ENCODE data around the gene LIPM.
"Not testable (repeated sequence)": the region's sequence is repeated elsewhere in the genome, so short reads cannot be mapped to it uniquely, and the experiment has no call there.

The LIPM gene

GRCh38 chr10:88837632-88838031, 35.1 kb downstream of the LIPM start:
- not testable (repeated sequence) for DNase-seq (ENCODE audit: low read depth in 2 of 3, low spot score in 2 of 3)

DNA sequence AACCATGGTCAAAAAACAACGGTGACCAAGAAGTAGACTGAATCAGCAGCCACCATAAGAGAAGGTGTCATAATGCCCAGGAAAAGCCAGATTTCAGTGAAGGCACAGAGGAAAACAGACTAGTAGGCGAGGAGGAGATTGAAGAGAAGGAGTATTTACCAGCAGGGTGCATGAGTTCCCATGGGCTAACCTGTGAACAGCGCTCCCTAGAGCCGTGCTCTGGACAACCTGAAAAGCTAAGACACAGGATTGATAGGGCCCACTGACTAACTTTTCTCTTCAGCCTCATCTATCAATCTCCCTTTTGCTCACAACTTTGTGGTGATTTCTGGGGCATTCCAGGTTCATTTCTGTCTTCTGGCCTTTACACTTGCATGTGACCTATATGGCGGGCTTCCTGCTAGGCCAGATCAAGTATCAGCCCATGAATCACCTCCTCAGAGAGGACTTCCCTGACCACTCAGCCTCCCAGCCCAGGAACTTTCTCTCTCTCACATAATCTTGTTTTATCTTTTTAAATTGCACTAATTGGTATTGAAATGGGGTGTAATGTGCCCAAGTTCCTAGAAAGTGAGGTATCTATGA, 36.3 kb downstream of the LIPM start:
- no peak for DNase-seq (ENCODE audit: low read depth in 2 of 3, low spot score in 2 of 3)

DNA sequence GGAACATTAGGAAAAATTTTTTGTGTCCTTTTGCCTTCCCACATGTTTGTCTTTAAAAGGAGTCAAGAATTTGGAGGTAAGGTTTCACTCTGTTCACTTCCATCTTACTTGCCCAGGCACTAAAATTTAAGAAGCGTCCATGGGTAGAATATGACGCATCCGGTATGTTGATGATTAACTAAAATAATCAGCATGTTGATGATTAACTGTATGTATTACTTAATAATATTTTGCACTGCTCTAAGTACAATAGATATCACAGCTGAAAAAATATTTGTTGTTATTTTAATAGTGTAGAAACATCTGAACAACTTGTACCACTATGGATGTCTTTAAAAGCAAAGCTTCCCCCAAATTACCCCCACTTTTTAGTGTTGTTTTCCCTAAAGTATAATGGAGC, 37.6 kb downstream of the LIPM start:
- DNase-seq (ENCODE audit: low read depth in 2 of 3, low spot score in 2 of 3), result no peak

DNA sequence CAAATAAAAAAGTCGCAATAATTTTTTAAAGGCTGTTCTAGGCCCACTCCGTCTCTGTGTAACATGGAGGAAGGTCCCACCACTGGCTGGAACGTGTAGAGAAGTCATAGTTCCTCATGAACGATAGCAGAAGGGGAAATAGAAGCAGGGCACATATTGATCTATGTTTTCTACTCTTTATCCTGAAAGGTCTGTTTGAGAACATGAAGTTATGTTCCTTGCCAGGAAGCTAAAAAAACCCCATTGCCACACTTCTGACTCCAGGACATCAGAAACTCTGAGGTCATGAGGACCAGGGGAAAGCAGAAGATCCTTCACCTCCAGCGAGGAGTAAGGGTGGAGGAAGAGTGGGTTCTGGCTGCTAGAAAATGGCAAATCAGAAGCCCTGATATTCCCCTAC, 38.4 kb downstream of the LIPM start:
- DNase-seq (ENCODE audit: low read depth in 2 of 3, low spot score in 2 of 3), result no peak

DNA sequence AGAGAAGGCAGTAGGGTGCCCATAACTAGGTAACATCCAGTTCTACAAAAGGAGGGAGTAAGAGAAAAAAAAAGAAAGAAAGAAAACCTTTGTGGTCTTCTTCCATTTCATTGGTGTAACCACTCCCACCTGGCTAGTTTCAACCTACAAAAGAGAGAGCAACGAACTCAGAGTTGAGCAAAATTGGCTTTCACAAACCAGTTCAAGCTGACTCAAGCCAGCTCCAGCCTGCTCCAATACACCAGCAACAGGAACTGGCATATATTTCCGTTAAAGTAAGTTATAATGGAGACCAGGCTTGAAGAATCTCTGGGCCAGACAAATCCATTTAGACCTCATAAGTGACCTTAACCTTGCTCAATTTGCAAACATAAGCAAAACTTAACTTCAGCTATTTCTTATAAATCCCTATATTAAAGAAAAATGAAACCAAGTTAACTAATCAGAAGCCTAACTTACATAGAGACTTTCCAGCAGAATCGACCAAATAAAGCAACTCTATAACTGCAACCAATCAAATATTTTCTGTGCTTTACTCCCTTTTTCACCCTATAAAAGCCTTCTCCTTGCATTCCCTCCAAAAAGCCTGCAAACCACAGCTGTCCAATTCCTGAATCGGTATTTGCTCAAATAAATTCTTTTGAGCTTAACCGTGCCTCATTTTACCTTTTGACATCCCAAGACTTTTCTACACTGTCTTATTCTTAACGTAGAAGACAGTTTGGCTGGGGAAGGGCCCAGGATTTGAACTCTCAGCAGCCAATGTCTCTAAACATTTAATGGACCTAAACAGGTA, 39.0 kb downstream of the LIPM start:
- no peak for DNase-seq (ENCODE audit: low read depth in 2 of 3, low spot score in 2 of 3)

DNA sequence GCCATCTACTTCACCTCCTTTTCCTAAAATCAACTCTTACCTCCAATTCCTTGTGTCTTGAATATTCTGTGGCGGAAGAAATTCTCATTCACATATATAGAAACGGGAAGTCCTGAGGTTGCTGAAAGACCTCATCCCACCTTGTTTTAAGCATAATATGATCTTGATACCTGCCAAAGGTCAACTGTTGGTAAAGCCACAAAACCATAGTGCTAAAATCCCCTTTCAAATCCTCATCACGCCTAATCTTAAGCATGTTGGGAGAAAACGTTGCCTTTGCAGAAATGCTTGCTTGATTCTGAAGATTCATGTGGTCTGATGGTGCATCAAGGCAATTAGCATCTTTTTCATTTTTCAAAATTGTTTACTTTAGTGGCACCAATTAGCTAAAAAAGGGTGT, 40.6 kb downstream of the LIPM start:
- no peak for DNase-seq (ENCODE audit: low read depth in 2 of 3, low spot score in 2 of 3)

DNA sequence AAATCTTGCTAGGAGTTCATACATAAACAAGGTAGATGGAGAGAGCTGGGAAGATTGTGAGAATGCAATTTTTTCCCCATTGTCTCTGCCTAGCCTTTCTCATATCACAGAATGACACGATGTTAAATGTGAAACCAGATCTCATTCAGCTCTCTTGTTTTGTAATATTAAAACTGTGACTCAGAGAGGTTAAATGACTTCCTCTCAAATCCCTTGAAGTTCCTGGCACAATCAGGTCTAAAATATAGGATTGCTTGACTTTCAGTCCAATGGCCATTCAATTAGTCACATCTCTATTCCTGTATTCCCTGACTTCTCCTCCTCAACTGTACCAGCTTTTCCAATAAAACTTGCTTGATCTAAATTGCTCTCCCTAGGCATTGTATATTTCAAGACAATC, 46.0 kb downstream of the LIPM start:
- no peak for DNase-seq (ENCODE audit: low read depth in 2 of 3, low spot score in 2 of 3)

DNA sequence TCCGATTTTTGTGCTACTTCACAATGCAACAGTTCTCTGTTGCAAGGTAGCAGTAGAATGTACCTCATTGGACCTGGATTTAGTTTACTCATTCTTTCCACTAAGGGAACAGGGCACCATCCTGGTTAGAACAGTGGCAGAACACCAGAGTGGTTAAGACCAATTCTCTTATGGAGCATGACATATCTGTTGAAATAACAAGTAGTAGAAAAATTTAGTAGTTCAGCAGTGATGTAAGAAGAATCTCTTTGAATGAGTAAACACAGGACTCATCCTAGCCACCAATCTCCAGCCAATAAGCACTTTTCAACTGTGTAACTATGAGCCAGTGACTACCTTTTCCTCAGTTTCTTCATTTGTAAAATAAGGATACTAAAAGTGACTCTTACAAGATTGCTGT, 46.7 kb downstream of the LIPM start:
- DNase-seq (ENCODE audit: low read depth in 2 of 3, low spot score in 2 of 3), result no peak

GRCh38 chr10:88850712-88851111, 48.2 kb downstream of the LIPM start:
- no peak for DNase-seq (ENCODE audit: low read depth in 2 of 3, low spot score in 2 of 3)

DNA sequence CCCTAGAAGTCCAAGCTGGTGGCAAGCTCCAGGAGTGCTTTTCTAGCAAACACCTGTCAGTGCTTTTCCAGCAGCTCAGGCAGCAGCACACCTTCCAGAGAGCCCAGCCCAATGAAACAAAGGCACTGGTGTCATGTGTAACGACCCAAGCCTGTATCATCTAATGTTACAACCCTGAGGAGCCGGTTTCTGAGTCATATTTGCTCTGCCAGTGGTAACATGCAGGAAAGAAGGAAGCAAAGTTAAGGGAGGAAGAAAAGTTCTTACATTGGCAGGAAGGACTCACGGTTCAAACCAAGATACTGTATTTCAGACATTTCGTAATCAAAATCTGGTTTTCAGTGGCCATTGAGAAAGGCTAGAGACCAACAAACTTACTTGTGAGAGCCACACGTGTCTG, 49.2 kb downstream of the LIPM start, which contains the start of gene ANKRD22:
Gene ANKRD22, minus strand, starts transcription at position 139 of the 400 bp plus-strand sequence. CDS start 237 bp downstream, outside the sequence.
- DNase-seq (ENCODE audit: low read depth in 2 of 3, low spot score in 2 of 3), result no peak

GRCh38 chr10:88852327-88852726, 49.8 kb downstream of the LIPM start:
- no peak for DNase-seq (ENCODE audit: low read depth in 2 of 3, low spot score in 2 of 3)

DNA sequence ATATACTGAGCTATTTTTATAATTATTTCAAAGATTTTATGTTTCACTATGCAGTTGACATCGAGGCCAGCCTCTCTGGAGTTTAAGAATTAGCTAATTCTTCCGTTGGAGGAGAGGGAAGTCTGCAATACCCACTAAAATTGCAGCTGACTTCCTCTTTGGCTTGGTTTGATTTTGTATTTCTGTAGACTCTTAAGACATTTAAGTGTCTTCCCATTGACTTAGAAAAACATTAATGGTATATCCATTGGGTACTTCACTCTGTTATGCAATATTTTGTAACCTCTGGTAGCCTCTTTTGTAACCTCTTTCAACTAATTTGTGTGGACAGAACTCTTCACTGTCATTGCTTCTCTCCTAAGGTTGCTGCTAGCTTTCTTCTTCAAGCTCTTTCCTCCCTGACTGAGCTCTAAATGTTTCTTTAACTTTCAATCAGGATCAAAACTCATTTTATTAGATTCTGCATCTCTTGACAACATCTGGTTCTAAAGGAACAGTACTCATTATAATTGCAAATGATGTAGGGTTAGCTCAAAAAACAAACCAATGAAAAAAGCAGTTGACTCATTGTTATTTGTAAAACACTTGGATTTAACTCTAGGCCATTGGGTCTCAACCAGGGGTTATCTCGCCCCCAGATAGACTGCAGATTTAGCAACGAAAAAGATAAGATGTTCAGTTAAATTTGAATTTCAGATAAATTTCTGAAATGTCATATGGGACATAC, 50.8 kb downstream of the LIPM start:
- DNase-seq (ENCODE audit: low read depth in 2 of 3, low spot score in 2 of 3), result no peak

DNA sequence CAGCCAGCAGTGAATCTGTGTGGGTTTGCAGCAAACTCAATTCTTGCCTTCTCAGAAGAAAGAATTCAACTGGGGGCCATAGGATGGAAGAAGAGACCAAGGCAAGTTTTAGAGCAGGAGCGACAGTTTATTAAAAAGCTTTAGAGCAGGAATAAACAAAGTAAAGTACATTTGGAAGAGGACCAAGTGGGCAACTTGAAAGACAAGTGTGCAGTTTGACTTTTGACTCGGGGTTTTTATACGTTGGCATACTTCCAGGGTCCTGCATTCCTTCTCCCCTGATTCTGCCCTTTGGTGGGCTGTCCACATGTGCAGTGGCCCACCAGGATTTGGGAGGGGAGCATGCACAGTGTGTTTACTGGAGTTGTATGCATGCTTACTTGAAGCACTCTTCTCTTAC, 52.2 kb downstream of the LIPM start:
- no peak for DNase-seq (ENCODE audit: low read depth in 2 of 3, low spot score in 2 of 3)

DNA sequence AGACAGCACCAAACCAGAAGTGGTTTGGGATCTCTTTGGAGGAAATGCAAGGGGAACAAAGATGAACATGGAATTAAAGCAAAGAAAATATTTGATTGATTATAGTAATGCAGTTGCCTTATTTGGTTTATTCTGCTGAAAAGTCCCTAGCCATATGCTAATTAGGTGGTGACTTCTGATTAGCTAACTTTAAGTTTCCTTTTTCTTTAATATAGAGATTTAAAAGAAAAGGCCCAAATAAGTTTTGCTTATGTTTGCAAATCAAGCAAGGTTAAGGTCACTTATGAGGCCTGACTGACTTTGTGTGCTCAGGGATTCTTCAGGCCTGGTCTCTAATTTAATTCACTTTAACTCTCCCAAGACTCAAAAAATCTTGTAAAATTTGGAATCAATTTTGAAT, 55.3 kb downstream of the LIPM start:
- DNase-seq (ENCODE audit: low read depth in 2 of 3, low spot score in 2 of 3), result no peak

DNA sequence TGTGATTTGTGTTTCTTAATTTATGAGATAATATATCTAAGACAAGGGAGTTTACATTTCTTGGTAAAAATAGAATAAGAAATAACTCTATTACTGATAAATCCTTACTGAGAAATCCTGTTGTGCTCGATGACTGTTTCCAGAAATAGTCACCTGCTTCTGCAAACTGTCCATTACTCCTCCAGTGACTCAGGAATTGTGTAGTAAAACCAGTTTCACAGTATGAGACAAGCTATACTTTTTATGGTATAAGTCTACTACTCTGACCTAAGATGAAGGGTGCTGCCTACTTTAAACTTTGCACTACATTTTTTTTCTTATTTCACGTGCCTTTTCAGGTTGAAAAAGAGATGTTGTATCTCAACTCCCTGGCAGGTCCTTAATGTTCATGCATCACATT, 56.0 kb downstream of the LIPM start:
- DNase-seq (ENCODE audit: low read depth in 2 of 3, low spot score in 2 of 3), result no peak

GRCh38 chr10:88861036-88861435, 58.5 kb downstream of the LIPM start:
- DNase-seq (ENCODE audit: low read depth in 2 of 3, low spot score in 2 of 3), result no peak

GRCh38 chr10:88865281-88865876, 62.8 kb downstream of the LIPM start:
- no peak for DNase-seq (ENCODE audit: low read depth in 2 of 3, low spot score in 2 of 3)

DNA sequence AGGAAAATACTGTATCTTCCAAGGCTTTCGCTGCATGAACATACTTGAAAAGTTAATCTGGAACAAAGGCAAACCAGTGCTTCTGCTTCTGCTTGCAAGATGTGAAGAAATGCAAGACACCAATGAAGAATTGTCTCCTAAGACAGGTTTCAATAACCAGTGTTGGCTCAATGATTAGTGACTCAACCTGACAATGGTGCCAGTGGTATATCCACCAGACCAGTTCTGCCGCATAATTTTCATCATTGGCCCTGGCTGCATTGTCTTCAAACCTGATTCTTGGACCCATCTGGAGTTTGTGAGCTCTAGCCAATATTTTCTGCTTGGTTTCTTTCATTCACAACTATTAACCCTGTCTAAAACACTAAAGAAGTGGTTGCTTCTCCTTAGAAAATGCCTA, 63.9 kb downstream of the LIPM start:
- DNase-seq (ENCODE audit: low read depth in 2 of 3, low spot score in 2 of 3), result no peak

- no peak for DNase-seq (ENCODE audit: low read depth in 2 of 3, low spot score in 2 of 3)
Measured at GRCh38 chr10:88870089-88870488, 67.6 kb downstream of the LIPM start.
